OCI-LY1 (cell line): ENCODE results near the gene LRRN4.

ENCODE experiments used
- H2AFZ ChIP-seq: fragments of 200-600 bp; sonication (generic), shearing (Covaris generic); 2 replicates; pipeline ENCODE4 v1.6.0; 2014; ENCODE audit warnings: antibody characterized with exemption, mild to moderate bottlenecking, low read length
- H3F3A ChIP-seq: fragments of 200-600 bp; sonication (generic), shearing (Covaris generic); 2 replicates; pipeline ENCODE4 v1.6.0; 2014; ENCODE audit warnings: mild to moderate bottlenecking, antibody characterized with exemption, low read length, moderate library complexity; ENCODE audit not compliant: insufficient read depth
- H3K27ac ChIP-seq: fragments of 200-600 bp; sonication (generic); 2 replicates; pipeline ENCODE4 v1.5.1; 2014; ENCODE audit warnings: low read length, mixed run types, mild to moderate bottlenecking, low read depth; ENCODE audit not compliant: poor library complexity, severe bottlenecking
- H3K27me3 ChIP-seq: fragments of 200-600 bp; sonication (generic); 2 replicates; pipeline ENCODE4 v1.6.0; 2014; ENCODE audit warnings: antibody characterized with exemption, mild to moderate bottlenecking, low read length, moderate library complexity; ENCODE audit not compliant: insufficient read depth
- H3K36me3 ChIP-seq: fragments of 200-600 bp; sonication (generic); 2 replicates; pipeline ENCODE4 v1.6.1; 2014; ENCODE audit warnings: mild to moderate bottlenecking, antibody characterized with exemption, low read length, moderate library complexity, mixed read lengths; ENCODE audit not compliant: insufficient read depth
- H3K4me1 ChIP-seq: fragments of 200-600 bp; sonication (generic); 2 replicates; pipeline ENCODE4 v1.5.1; 2014; ENCODE audit warnings: mild to moderate bottlenecking, low read length, moderate library complexity; ENCODE audit not compliant: insufficient read depth, severe bottlenecking
- H3K4me2 ChIP-seq: fragments of 200-600 bp; sonication (generic), shearing (Covaris generic); 2 replicates; pipeline ENCODE4 v1.6.1; 2014; ENCODE audit warnings: low read length
- H3K4me3 ChIP-seq: fragments of 200-600 bp; sonication (generic); 2 replicates; pipeline ENCODE4 v1.5.1; 2014; ENCODE audit warnings: low read length, low read depth, mild to moderate bottlenecking, mixed read lengths; ENCODE audit not compliant: poor library complexity, severe bottlenecking
- H3K79me2 ChIP-seq: fragments of 200-600 bp; shearing (Covaris generic); 2 replicates; pipeline ENCODE4 v1.6.1; 2016; ENCODE audit warnings: mixed run types, low read length, mixed read lengths; ENCODE audit not compliant: insufficient read depth
- H3K9ac ChIP-seq: fragments of 200-600 bp; sonication (generic), shearing (Covaris generic); 2 replicates; pipeline ENCODE4 v1.6.1; 2014; ENCODE audit warnings: mild to moderate bottlenecking, low read length, mixed read lengths
- H3K9me2 ChIP-seq: fragments of 200-600 bp; sonication (generic), shearing (Covaris generic); 2 replicates; pipeline ENCODE4 v1.6.1; 2014; ENCODE audit warnings: low read depth, mild to moderate bottlenecking, low read length, mixed read lengths
- H3K9me3 ChIP-seq: fragments of 200-600 bp; shearing (Covaris generic); 2 replicates; pipeline ENCODE4 v1.6.1; 2014; ENCODE audit warnings: low read length, mixed read lengths
- H4K20me1 ChIP-seq: fragments of 200-600 bp; sonication (generic), shearing (Covaris generic); 2 replicates; pipeline ENCODE4 v1.6.0; 2016; ENCODE audit warnings: mild to moderate bottlenecking, low read length; ENCODE audit not compliant: insufficient read depth
- CTCF ChIP-seq: fragments of 200-600 bp; sonication (generic), shearing (Covaris generic); IDR thresholded peaks from 2 replicates; pipeline ENCODE4 v1.5.1; 2017; ENCODE audit warnings: mild to moderate bottlenecking, antibody characterized with exemption, low read length, moderate library complexity, mixed read lengths
- EZH2 ChIP-seq: fragments of 200-600 bp; sonication (generic), shearing (Covaris generic); IDR thresholded peaks from 2 replicates; pipeline ENCODE4 v1.8.0; 2017; ENCODE audit warnings: borderline replicate concordance, mixed run types, mild to moderate bottlenecking, antibody characterized with exemption, low read length, moderate library complexity, mixed read lengths

The LRRN4 gene

GRCh38 chr20:6060213-6060612 is 6.4 kb upstream of the LRRN4 start:
- no peaks in the 10 kb centered on the region for H3K9me3 ChIP-seq
- H3K27ac ChIP-seq: no peak overlapping the region
- H3K4me3 ChIP-seq: no peak overlapping the region
- H3K4me2 ChIP-seq: no peak overlapping the region
- H3K36me3 ChIP-seq: no peaks in the 10 kb centered on the region
- no peaks in the 10 kb centered on the region for H3K79me2 ChIP-seq
- H4K20me1 ChIP-seq: no peaks in the 10 kb centered on the region
- no peaks in the 10 kb centered on the region for H3F3A ChIP-seq
- no peak for TF ChIP-seq EZH2
- no peak for TF ChIP-seq CTCF
- H3K9ac ChIP-seq: no peak overlapping the region
- H2AFZ ChIP-seq: no peak overlapping the region
- no peaks in the 10 kb centered on the region for H3K4me1 ChIP-seq
- H3K27me3 ChIP-seq: no peaks in the 10 kb centered on the region
- H3K9me2 ChIP-seq: no peaks in the 10 kb centered on the region

GRCh38 chr20:6058684-6059295 is 4.9 kb upstream of the LRRN4 start:
- H3K27me3 ChIP-seq: no peaks in the 10 kb centered on the region
- H2AFZ ChIP-seq: no peak overlapping the region
- H3K9me2 ChIP-seq: no peaks in the 10 kb centered on the region
- H3K36me3 ChIP-seq: no peaks in the 10 kb centered on the region
- H4K20me1 ChIP-seq: no peaks in the 10 kb centered on the region
- no peaks in the 10 kb centered on the region for H3K9me3 ChIP-seq
- no peak overlapping the region for H3K4me2 ChIP-seq
- no peak overlapping the region for H3K9ac ChIP-seq
- TF ChIP-seq CTCF: no peak
- TF ChIP-seq EZH2: no peak
- no peak overlapping the region for H3K27ac ChIP-seq
- no peaks in the 10 kb centered on the region for H3K79me2 ChIP-seq
- no peaks in the 10 kb centered on the region for H3F3A ChIP-seq
- no peak overlapping the region for H3K4me3 ChIP-seq
- no peaks in the 10 kb centered on the region for H3K4me1 ChIP-seq

- TF ChIP-seq CTCF: no peak
- no peak for TF ChIP-seq EZH2
- Histone ChIP-seq H3K9ac (no peak overlapping the region), H3K4me1 (no peaks in the 10 kb centered on the region), H3K4me3 (no peak overlapping the region), H3K9me3 (no peaks in the 10 kb centered on the region), H3K9me2 (no peaks in the 10 kb centered on the region), H3F3A (no peaks in the 10 kb centered on the region), H3K27me3 (no peaks in the 10 kb centered on the region), H3K79me2 (no peaks in the 10 kb centered on the region), H2AFZ (no peak overlapping the region), H3K27ac (no peak overlapping the region), H3K36me3 (no peaks in the 10 kb centered on the region), H4K20me1 (no peaks in the 10 kb centered on the region), H3K4me2 (no peak overlapping the region)
Observed at GRCh38 chr20:6057691-6058090, 3.8 kb upstream of the LRRN4 start.
